GM15510 (cell line): ENCODE results near the gene PKD2.
A peak's percentile ranks its signal among the peaks of the same experiment; 100 is the strongest.

Experiments used
- POLR2A ChIP-seq: IDR thresholded peaks from 3 replicates; pipeline ENCODE4 v1.6.1; 2011; ENCODE audit warnings: borderline replicate concordance; ENCODE audit not compliant: insufficient read length; ENCODE audit errors: extremely low read depth

Gene PKD2

DNA sequence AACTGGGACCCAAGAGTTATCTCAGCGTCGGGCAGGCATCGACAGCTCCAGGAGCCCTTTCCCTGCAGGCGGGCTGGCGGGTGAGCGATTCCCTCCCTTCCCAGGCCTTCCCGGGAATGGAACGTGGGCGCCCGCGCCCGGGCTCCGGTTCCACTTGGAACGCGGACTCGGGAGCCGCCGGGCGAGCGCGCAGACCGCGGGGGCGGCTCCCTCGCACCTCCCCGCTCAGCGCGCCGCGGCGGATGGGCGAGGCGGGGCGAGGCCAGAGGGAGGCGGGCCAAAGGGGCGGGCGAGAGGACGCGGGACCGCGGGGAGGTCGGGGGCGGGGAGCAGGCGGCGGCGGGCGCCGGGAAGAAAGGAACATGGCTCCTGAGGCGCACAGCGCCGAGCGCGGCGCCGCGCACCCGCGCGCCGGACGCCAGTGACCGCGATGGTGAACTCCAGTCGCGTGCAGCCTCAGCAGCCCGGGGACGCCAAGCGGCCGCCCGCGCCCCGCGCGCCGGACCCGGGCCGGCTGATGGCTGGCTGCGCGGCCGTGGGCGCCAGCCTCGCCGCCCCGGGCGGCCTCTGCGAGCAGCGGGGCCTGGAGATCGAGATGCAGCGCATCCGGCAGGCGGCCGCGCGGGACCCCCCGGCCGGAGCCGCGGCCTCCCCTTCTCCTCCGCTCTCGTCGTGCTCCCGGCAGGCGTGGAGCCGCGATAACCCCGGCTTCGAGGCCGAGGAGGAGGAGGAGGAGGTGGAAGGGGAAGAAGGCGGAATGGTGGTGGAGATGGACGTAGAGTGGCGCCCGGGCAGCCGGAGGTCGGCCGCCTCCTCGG lies at the start of gene PKD2:
Gene PKD2, plus strand, starts transcription at position 332 of the 818 bp plus-strand sequence. Its CDS starts 99 bp downstream, at position 431.
- peak; percentile 72 for TF ChIP-seq POLR2A

DNA sequence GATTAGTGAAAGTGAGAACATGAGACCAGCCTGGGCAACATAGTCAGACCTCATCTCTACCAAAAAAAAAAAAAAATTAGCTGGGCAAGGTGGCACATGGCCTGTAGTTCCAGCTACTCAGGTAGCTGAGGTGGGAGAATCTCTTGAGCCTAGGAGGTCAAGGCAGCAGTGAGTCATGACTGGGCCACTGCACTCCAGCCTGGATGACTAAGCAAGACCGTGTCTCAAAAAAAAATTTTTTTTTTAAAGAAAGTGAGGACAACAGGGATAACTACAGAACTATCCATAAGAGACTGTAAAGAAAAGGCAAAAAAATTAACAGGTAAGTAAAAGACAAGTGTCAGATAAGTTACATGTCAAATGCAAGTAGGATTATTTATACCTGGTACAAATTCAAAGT lies 45.4 kb upstream of the PKD2 start:
- TF ChIP-seq POLR2A = no peak

GRCh38 chr4:87962398-87963146 lies 44.9 kb upstream of the PKD2 start:
- no peak for TF ChIP-seq POLR2A

DNA sequence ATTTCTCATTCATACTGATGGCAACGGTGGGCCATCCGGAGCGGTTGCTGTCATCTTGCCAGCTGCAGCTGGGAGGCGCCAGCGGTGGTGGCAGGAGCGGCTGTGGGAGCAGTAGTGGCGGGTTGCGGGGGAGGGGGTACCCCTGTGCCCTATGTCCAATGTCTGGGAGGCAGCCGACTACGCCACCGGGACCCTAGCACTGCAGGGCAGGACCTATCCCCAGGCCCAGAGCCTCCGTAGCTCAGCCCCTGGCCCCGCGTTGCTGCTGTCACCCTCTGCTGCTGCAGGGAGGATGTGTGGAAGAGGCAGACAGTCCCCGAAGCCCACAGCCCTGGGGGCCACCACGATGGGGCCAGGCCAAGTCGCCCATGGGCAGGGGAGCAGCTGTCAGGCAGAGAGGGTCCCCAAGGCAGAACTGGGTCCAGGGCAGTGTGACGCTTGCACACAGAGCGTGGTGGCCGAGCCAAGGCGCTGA lies 41.9 kb upstream of the PKD2 start:
- no peak for TF ChIP-seq POLR2A

- no peak for TF ChIP-seq POLR2A
Observed at GRCh38 chr4:87966095-87966496, 41.3 kb upstream of the PKD2 start.

DNA sequence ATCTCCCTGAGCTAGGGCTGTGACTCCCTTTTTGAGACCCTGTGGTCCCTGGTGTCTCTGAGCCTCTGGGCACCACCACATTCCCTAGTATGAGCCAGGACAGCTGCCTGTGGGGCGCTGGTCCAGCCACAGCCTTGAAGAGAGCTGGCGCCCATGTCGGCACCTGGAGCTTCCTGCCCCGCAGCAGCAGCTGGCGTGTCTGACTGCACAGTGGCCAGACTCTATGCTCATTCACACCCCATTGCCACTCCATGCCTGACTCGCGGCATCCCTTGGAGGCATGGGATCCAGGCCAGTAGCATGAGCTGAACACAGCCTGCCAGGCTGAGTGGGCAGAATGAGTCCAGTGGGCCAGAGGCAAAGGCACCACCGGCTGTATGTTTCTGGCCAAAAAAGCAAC lies 40.2 kb upstream of the PKD2 start:
- no peak for TF ChIP-seq POLR2A

- no peak for TF ChIP-seq POLR2A
Observed at GRCh38 chr4:87970121-87970520, 37.3 kb upstream of the PKD2 start.

DNA sequence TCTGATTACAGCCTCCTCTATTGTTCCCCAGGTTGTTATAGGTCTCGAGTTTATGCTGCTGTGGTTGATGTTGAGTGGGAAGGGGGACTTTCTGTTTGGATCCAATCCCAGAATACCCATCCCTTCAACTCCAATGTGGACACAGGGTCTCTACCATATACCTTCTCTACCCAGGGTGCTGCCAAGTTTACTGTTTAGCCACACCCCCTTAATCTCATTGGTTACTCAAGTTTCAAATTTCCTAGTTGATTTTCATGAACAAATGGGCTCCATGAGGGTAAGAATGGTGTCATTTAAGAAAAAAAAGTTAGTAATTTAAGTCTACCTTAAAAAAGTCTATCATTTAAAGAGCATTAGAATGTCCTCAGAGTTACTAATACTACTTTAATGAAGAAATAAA lies 35.6 kb upstream of the PKD2 start:
- TF ChIP-seq POLR2A = no peak

DNA sequence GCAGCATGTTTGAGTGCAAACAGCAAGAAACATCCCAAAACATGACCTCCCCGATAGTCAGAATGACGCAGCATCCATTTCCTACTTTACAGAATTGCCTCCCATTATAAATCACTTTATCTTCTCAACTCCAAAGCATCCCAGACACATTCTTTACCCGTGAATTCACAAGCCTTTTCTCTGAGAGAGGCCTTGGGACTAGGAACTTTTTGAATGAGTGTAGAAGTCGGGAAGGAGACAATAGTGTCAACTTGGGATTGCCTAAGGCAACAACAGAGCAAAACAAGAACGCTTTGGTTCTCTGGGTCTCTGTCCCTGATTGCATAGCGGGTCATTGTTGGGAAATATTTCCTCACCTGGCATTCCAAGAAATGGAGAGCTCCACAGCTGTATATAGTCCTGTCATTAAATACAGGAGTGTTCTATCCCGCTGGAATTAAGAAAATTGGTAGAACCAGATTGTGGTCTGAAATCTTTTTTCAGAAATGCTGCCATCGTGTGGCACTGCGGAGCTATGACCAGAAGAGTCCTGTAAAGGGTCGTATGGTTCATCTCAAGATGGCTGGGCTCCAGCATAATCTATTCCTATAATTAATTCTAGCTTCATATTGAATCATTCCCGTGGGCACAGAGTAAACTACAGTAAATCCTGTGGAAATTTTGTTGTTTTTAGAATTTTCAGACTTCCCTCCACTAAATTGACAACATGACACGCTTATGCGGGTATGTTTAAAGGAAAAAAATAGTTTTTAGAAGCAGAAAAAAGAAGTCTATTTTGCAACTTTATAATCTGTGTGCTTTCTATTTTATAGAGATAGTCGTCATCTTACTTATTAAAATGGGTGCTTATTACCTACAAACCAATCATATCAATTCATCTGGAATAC lies 33.9 kb upstream of the PKD2 start:
- no peak for TF ChIP-seq POLR2A

DNA sequence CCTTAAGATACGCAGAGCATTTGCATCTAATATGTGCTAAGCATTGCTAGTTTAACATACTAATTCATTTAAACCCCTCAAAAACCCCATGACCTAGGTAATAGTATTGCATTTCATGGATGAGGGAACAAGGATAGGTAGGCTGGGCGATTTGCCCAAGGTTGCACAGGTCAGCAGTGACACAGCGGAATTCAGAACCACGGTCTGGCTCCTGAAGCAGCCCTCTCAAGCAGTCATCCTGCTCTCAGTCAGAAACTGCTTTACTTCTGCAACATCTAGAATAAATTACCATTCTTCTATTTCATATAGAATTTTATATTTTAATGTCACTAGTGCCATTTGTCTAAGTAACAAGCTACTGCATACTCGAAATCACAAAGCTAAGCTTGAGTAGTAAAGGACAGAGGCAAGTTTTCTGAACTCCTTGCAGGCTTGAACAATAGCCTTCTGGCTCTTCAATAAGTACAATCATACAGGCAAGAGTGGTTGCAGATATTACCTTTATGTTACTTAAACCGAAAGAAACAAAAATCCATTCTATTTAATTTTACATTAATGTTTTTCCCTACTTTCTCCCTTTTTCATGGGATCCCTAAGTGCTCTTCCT lies 32.5 kb upstream of the PKD2 start:
- no peak for TF ChIP-seq POLR2A

DNA sequence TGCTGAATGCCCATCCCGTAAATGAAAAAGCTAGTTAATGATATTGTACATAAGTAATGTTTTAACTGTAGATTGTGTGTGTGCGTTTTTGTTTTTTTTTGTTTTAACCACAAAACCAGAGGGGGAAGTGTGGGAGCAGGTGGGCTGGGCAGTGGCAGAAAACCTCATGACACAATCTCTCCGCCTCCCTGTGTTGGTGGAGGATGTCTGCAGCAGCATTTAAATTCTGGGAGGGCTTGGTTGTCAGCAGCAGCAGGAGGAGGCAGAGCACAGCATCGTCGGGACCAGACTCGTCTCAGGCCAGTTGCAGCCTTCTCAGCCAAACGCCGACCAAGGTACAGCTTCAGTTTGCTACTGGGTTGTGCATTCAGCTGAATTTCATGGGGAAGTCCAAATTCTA lies 32.0 kb upstream of the PKD2 start, which contains the start of gene SPP1:
Gene SPP1, plus strand, starts transcription at position 249 of the 400 bp plus-strand sequence. CDS start 1,182 bp downstream, outside the sequence.
- no peak for TF ChIP-seq POLR2A

DNA sequence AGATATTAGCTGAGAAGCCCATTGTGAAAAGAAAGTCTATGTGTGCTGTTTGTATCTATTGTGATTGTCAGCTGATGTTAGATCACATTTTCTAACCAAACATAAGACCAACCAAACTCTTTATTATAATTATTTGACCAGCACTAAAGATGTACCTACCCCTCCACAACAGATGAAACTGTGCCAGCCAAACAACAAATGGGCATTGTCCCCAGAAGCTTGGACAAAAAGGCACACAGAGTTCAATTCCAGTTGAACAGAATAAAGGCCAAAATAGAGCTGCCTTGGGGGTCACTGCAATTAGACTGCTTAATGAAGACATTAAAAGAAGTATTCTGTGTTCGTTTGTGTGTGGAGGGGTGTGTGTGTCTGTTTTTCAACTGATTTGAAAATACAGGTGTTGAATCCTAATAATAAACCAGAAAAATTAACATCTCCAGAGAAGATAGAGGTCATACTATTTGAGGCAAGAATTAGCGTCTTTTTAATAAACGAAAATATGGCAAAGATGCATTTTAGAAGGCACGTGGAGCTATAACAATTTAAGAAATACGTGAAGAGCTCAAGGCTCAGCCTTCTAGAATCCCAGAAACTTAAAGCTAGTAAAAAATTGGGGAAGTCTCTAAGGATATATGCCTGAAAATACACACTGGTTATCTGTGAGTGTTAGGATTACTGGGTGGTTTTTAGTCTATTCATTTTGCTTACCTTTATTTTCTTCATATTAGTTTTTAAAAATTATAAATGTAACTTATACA lies 29.7 kb upstream of the PKD2 start:
- no peak for TF ChIP-seq POLR2A

DNA sequence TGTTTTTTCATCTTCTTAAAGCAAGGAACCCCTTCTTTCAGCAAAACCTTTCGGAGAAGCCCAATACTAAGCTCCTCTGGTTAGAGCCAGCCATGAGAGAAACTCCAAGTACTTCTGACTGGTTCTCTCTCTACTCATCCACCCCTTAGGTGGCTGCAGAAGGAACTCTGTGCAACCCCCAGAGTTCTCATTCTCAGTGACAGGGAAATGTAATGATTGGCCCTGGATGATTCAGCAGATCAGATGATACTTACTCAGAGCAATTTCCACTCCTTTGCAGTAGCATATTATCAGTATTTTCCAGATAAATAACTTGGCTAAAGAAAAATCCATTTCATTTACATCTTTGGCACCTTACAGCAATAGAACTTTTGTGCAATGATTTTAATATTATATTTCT lies 28.8 kb upstream of the PKD2 start:
- TF ChIP-seq POLR2A = no peak

- TF ChIP-seq POLR2A = no peak
Observed at GRCh38 chr4:87979810-87980209, 27.6 kb upstream of the PKD2 start.

- TF ChIP-seq POLR2A = no peak
Observed at GRCh38 chr4:87981486-87981885, 25.9 kb upstream of the PKD2 start.

DNA sequence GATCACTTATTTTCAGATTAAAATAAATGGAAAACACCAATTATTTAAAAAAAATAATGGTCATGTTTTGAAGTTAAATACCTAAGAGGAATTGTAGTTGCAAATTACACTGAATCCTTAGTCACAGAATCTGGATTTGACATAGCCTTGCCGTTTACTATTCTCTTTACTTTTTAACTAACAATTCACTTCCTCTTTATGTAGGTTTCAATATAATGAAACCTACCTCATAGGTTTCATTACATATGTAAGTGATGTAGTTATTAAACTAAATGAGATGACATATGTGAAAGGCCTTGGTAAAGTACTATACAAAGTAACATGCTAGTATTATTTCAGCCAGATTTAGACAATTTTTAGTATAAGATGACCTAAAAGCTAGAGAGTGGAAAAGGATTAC lies 25.4 kb upstream of the PKD2 start:
- no peak for TF ChIP-seq POLR2A
